ENCODE measurements around the gene HERC2. TPM values are rescaled to one million over a fixed set of nuclear protein-coding genes. Genes with fewer than 3 reads are reported as not detected.

The HERC2 gene
- total and polyA plus RNA-seq, 2 of the 8 experiments (the other 6 are each of a cell fraction or from before 2014, with no cell fraction given) = 83.0 to 88.7 TPM

- Histone ChIP-seq H3K23me2 (ENCODE audit: low read depth, low read length) (peaks cover 40% of the 10 kb centered on the region), H3K4me3 (ENCODE audit: extremely low read depth in 1 of 4, insufficient read depth in 2 of 4, low read depth in 3 of 4, low read length in 4 of 4) (peak overlapping the region in 1 of 4 experiments; percentile 54; a peak in 3 of 8 replicates), H2AK5ac (ENCODE audit: low read depth, low read length) (no peak overlapping the region), H2BK5ac (ENCODE audit: low read depth, low read length) (no peak overlapping the region), H4K5ac (ENCODE audit: insufficient read length, low read depth, low read length) (no peak overlapping the region), H4K8ac (ENCODE audit: extremely low read depth, insufficient read depth, low read length) (no peak overlapping the region), H3K36me3 (ENCODE audit: control insufficient read depth in 2 of 4, insufficient read depth in 4 of 4, low read length in 3 of 4) (peaks cover 0 to 3% (median 0%) of the 10 kb centered on the region in 4 experiments; a peak in 1 of 8 replicates), H3K56ac (replicated peaks; ENCODE audit: insufficient read length, low read depth, low read length) (no peak overlapping the region), H3K4ac (replicated peaks; ENCODE audit: insufficient read length, low read depth, low read length) (no peak overlapping the region), H3K27ac (ENCODE audit: low read depth, low read length) (no peak overlapping the region), H3K79me2 (ENCODE audit: control insufficient read depth in 1 of 2, insufficient read depth in 2 of 2, low read length in 2 of 2) (no peaks in the 10 kb centered on the region), H2BK120ac (replicated peaks; ENCODE audit: low read depth, low read length) (no peak overlapping the region), H3K79me1 (ENCODE audit: low read depth, low read length) (no peaks in the 10 kb centered on the region; the same call in 1 of the 2 replicates), H2BK12ac (ENCODE audit: low read depth, low read length) (no peak overlapping the region), H2AFZ (ENCODE audit: low read length) (no peak overlapping the region), H3K4me2 (ENCODE audit: insufficient read depth in 1 of 2, low read depth in 2 of 2, low read length in 2 of 2) (peak overlapping the region; percentile 70 to 78), H3K14ac (ENCODE audit: insufficient read length) (no peak overlapping the region), H4K91ac (replicated peaks; ENCODE audit: insufficient read length, low read length) (no peak overlapping the region), H4K20me1 (replicated peaks in 1 of 2; ENCODE audit: control insufficient read depth in 1 of 2, insufficient read depth in 2 of 2, low read length in 2 of 2) (peaks cover 0 to 20% of the 10 kb centered on the region in 2 experiments), H2BK15ac (ENCODE audit: low read length) (peak overlapping the region; percentile 92; the same call in 1 of the 2 replicates), H3K9ac (replicated peaks in 1 of 4; ENCODE audit: extremely low read depth in 1 of 4, low read depth in 3 of 4, low read length in 3 of 4) (no peak overlapping the region), H2BK20ac (ENCODE audit: low read length) (no peak overlapping the region), H3K4me1 (replicated peaks in 1 of 4; ENCODE audit: control insufficient read depth in 3 of 4, insufficient read depth in 4 of 4, low read length in 3 of 4) (peaks cover 0 to 29% (median 9%) of the 10 kb centered on the region in 4 experiments; a peak in 5 of 7 replicates), H3K9me3 (ENCODE audit: insufficient read depth in 2 of 2, low read depth in 1 of 2, low read length in 1 of 2) (no peaks in the 10 kb centered on the region), H3K18ac (ENCODE audit: extremely low read depth, low read length) (no peak overlapping the region; the same call in 1 of the 2 replicates), H3K27me3 (replicated peaks in 1 of 4; ENCODE audit: control insufficient read depth in 3 of 4, extremely low read depth in 1 of 4, insufficient read depth in 3 of 4, low read length in 3 of 4) (peaks cover 43 to 88% (median 76%) of the 10 kb centered on the region in 4 experiments), H3K23ac (ENCODE audit: insufficient read length) (no peak overlapping the region)
- CTCF ChIA-PET (ENCODE audit: partially characterized antibody) = interaction anchor here (0.8 to 3.8 kb wide), 8 partner anchors 9 to 1125 kb away, joined by 3 to 16 read pairs (median 8); no protein-coding TSS in a partner anchor
- no peak for DNase-seq (ENCODE audit: low read depth in 1 of 2, low spot score in 2 of 2)
- no peak for FAIRE-seq
- WGBS, 2 experiments (ENCODE audit: extremely low coverage in 1 of 2, insufficient coverage in 1 of 2, insufficient read length in 1 of 2, insufficient replicate concordance in 2 of 2, low coverage in 1 of 2, low lambda C conversion rate in 2 of 2, missing lambda C conversion rate in 1 of 2) = 66% methylated on average over 11 of the region's 11 CpGs; no CpG with 5 or more reads in 1 of the 2 experiments
- POLR2A ChIA-PET (ENCODE audit: partially characterized antibody) = no interaction called here
- no peak for TF ChIP-seq SP1 (IDR thresholded peaks at IDR 0.05; ENCODE audit: low read depth, low read length)
- TF ChIP-seq RBBP5 (IDR thresholded peaks at IDR 0.05; ENCODE audit: borderline replicate concordance, low read depth, low read length) = no peak
These were observed 223.6 kb downstream of the HERC2 start for GRCh38 chr15:28098360-28098765.
